ENCODE results near the gene ACSBG1.

ACSBG1 gene

GRCh38 chr15:78168608-78169007 is 65.8 kb downstream of the ACSBG1 start:
- no peak for TF ChIP-seq CTCF (conservative IDR thresholded peaks at IDR 0.05; ENCODE audit: low read depth, low read length)
- DNase-seq (ENCODE audit: low read depth), result no peak
- H3K4me3 ChIP-seq (ENCODE audit: low read length), result no peak overlapping the region

- no peak for DNase-seq (ENCODE audit: low read depth)
- no peak overlapping the region for H3K4me3 ChIP-seq (ENCODE audit: low read length)
- TF ChIP-seq CTCF (conservative IDR thresholded peaks at IDR 0.05; ENCODE audit: low read depth, low read length), result no peak
Measured at GRCh38 chr15:78167227-78167888, 67.0 kb downstream of the ACSBG1 start.

GRCh38 chr15:78164010-78164409 is 70.4 kb downstream of the ACSBG1 start:
- no peak overlapping the region for H3K4me3 ChIP-seq (ENCODE audit: low read length)
- DNase-seq (ENCODE audit: low read depth), result no peak
- TF ChIP-seq CTCF (conservative IDR thresholded peaks at IDR 0.05; ENCODE audit: low read depth, low read length), result no peak

- no peak for TF ChIP-seq CTCF (conservative IDR thresholded peaks at IDR 0.05; ENCODE audit: low read depth, low read length)
- no peak for DNase-seq (ENCODE audit: low read depth)
- no peak overlapping the region for H3K4me3 ChIP-seq (ENCODE audit: low read length)
Measured at GRCh38 chr15:78162038-78162437, 72.3 kb downstream of the ACSBG1 start.

GRCh38 chr15:78159395-78159794 is 75.0 kb downstream of the ACSBG1 start:
- no peak for DNase-seq (ENCODE audit: low read depth)
- TF ChIP-seq CTCF (conservative IDR thresholded peaks at IDR 0.05; ENCODE audit: low read depth, low read length), result no peak

GRCh38 chr15:78157203-78157602 is 77.2 kb downstream of the ACSBG1 start:
- no peak for TF ChIP-seq CTCF (conservative IDR thresholded peaks at IDR 0.05; ENCODE audit: low read depth, low read length)
- no peak overlapping the region for H3K4me3 ChIP-seq (ENCODE audit: low read length)
- no peak for DNase-seq (ENCODE audit: low read depth)

More at GRCh38 chr15:78159395-78159794, 75.0 kb downstream of the ACSBG1 start:
- H3K4me3 ChIP-seq (ENCODE audit: low read length), result no peak overlapping the region

- no peak for DNase-seq (ENCODE audit: low read depth)
- no peak overlapping the region for H3K4me3 ChIP-seq (ENCODE audit: low read length)
- no peak for TF ChIP-seq CTCF (conservative IDR thresholded peaks at IDR 0.05; ENCODE audit: low read depth, low read length)
Measured at GRCh38 chr15:78156653-78157052, 77.7 kb downstream of the ACSBG1 start.

Measured in retinal pigment epithelial cell (primary cell).